GM12874 (cell line): Measurements from ENCODE around the gene TSHZ3.

ENCODE experiments used
- TF ChIP-seq, protein P1 (sequence below): IDR thresholded peaks from 2 replicates; pipeline ENCODE4 v1.5.1; 2011; ENCODE audit warnings: low read depth, mild to moderate bottlenecking, control low read depth, low read length, moderate library complexity; ENCODE audit not compliant: insufficient read depth

The TSHZ3 gene

DNA sequence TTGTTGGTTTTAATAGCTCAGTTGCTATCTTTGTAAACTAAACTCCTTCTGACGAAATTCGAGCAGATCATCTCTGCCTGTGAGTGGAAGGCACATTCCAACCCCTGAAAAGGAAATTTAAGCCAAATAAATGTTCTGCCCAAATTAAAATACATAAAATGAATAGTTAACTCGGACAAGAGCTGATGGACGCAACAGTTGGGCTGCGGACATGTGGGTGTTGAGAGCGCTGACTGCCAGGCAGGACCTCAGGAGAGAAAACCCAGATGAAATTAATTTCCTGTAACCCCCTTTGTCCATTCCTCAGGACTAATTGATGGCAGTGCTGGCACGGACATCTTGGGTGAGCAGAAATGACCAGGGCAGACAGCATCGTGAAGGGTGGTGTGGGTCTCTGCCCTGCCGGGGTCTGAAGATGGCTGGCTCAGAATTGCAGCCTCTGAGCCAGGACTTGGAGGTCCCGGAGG, 86.5 kb downstream of the TSHZ3 start:
- TF ChIP-seq, protein P1, sequence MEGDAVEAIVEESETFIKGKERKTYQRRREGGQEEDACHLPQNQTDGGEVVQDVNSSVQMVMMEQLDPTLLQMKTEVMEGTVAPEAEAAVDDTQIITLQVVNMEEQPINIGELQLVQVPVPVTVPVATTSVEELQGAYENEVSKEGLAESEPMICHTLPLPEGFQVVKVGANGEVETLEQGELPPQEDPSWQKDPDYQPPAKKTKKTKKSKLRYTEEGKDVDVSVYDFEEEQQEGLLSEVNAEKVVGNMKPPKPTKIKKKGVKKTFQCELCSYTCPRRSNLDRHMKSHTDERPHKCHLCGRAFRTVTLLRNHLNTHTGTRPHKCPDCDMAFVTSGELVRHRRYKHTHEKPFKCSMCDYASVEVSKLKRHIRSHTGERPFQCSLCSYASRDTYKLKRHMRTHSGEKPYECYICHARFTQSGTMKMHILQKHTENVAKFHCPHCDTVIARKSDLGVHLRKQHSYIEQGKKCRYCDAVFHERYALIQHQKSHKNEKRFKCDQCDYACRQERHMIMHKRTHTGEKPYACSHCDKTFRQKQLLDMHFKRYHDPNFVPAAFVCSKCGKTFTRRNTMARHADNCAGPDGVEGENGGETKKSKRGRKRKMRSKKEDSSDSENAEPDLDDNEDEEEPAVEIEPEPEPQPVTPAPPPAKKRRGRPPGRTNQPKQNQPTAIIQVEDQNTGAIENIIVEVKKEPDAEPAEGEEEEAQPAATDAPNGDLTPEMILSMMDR, result no peak

GRCh38 chr19:31261603-31262212, 87.5 kb downstream of the TSHZ3 start:
- TF ChIP-seq, protein P1, result no peak

DNA sequence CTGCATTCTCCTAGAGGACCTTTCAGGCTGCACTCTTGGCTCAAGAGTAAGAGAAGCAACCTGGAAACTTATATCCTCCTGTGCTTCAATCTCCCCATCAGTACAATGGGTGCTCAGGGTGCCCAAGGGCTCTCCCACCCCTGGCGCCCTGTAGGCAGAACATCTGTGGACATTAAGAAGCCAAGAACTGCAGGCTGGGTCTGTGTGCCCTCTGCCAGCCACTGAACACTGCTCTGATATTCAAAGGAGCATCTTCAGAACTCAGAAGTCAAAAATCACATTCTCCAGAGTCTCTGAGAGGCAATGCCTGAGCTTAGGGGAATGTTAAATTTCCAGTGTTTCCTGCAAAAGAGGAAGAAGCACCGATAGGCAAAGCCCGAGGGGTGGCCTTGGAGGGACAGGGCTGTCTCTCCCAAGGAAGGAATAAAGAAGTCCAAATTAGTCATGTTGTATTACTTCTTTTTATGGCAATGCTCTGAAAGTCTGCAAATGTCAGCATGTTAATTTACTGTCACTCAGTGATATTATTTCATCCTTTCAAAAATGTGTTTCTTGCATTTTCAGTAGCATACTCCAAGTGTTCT, 88.1 kb downstream of the TSHZ3 start:
- TF ChIP-seq, protein P1, result no peak

GRCh38 chr19:31260171-31260933, 88.9 kb downstream of the TSHZ3 start:
- TF ChIP-seq, protein P1, result no peak

DNA sequence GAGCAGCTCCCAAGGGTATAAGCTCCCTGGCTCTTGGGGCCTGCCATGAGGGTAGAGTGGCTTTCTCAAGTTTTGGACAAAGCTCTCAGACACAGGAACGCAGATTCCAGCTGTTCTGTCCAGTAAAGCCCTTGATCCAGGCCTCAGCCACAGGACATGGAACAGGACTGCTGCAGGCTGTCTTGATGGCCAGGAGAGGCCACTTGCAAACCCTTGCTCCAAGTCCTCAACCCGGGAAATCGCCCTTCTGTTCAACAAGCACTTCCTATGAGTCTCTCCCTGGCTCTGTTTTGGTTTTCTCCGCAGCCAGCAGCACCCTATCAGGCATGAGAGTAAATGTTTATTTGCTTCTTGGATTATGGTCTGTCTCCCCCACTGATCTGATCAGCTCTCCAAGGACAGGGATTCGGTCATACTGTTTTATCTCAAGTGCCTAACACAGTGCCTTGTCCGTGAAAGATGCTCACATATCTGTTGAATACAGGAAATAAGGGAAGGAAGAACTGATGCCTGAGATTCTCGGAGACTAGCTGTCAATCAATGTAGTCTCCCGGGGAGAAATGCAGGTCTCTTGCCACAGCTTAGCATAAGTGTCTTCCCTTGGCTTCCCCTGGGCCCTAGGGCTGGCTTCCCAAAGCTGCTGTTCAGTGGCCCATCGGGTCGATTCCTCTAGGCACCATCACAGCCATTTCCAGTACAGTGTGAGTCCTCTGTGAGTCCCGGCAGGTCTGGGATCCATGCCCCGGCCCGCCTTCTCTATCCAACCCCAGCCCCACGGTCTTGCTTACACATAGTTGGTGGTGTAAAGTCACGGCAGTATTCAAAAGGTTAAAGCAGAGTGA, 90.8 kb downstream of the TSHZ3 start:
- TF ChIP-seq, protein P1, result no peak

- TF ChIP-seq, protein P1, result no peak
Observed at GRCh38 chr19:31257426-31258130, 91.7 kb downstream of the TSHZ3 start.

- TF ChIP-seq, protein P1, result no peak
Observed at GRCh38 chr19:31257025-31257424, 92.2 kb downstream of the TSHZ3 start.
